ENCODE results near the gene ARF4.

Gene ARF4

DNA sequence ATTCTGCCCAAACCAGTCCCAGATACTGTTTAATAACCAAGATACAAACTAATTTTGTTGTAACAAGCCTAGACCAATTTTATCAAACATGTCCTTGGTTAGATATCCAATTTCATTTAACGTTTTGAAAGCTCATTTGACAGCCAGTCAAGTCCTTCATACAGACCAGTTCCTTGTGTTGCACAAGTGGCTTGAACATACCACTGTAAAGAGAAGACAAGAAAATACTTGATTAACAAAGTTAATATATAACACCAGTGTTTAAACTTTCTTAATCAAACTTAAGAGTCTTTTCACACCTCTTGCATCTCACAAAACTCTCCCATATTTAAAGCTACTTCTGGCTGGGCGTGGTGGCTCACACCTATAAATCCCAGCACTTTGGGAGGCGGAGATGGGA lies 25.0 kb downstream of the ARF4 start:
- H3K36me3 ChIP-seq (ENCODE audit: control insufficient read depth, insufficient read depth, low read length): no peaks in the 10 kb centered on the region
- H3K9me3 ChIP-seq (ENCODE audit: control insufficient read depth, low read length): no peaks in the 10 kb centered on the region
- no peak overlapping the region for H3K9ac ChIP-seq (ENCODE audit: low read length)
- H3K4me1 ChIP-seq (ENCODE audit: control insufficient read depth, insufficient read depth, low read length): peaks cover 6% of the 10 kb centered on the region
- no peak overlapping the region for H3K4me3 ChIP-seq (ENCODE audit: low read length)
- no peaks in the 10 kb centered on the region for H3K27me3 ChIP-seq (ENCODE audit: control insufficient read depth, insufficient read depth, low read length)

DNA sequence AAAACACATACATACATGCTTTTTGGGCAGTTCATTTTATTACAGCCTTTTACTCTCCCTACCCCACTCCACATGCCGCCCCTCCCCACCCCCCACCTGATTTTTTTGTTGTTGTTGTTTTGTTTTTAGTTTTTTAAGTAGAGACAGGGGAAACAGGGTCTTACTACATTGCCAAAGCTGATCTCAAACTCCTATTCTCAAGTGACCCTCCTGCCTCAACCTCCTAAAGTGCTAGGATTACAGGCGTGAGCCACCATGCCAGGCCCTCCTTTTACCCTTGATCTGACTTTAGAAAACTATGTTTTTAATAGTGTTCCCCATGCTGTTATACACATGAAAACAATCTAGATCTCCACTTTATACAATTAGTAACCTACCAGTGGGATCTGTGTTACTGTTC lies 26.3 kb downstream of the ARF4 start:
- Histone ChIP-seq H3K36me3 (ENCODE audit: control insufficient read depth, insufficient read depth, low read length) (no peaks in the 10 kb centered on the region), H3K9me3 (ENCODE audit: control insufficient read depth, low read length) (no peaks in the 10 kb centered on the region), H3K4me1 (ENCODE audit: control insufficient read depth, insufficient read depth, low read length) (no peaks in the 10 kb centered on the region), H3K9ac (ENCODE audit: low read length) (no peak overlapping the region), H3K4me3 (ENCODE audit: low read length) (no peak overlapping the region), H3K27me3 (ENCODE audit: control insufficient read depth, insufficient read depth, low read length) (no peaks in the 10 kb centered on the region)

DNA sequence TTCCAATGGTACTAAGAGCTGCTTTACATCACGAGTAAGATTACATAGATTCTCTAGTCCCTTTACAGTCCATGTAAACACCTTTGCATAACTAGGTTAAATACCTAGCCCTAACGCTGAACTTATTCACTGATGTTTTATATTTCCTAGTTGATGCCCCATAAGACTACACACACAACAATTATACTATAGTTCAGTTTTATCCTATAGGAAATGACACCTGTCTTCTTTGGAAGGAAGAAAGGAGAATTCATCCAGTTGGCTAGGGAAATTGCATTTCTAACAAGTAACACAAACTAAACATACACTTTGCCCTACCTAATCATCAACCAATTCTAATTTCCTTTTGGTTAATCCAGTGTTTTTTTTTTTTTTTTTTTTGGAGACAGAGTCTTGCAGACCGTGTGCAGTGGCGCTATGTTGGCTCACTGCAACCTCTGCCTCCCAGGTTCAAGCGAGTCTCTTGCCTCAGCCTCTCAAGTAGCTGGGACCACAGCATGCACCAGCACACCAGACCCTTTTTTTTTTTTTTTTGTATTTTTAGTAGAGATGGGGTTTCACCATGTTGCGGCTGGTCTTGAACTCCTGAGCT lies 27.2 kb downstream of the ARF4 start:
- Histone ChIP-seq H3K36me3 (ENCODE audit: control insufficient read depth, insufficient read depth, low read length) (no peaks in the 10 kb centered on the region), H3K27me3 (ENCODE audit: control insufficient read depth, insufficient read depth, low read length) (no peaks in the 10 kb centered on the region), H3K4me1 (ENCODE audit: control insufficient read depth, insufficient read depth, low read length) (no peaks in the 10 kb centered on the region), H3K4me3 (ENCODE audit: low read length) (no peak overlapping the region), H3K9ac (ENCODE audit: low read length) (no peak overlapping the region), H3K9me3 (ENCODE audit: control insufficient read depth, low read length) (no peaks in the 10 kb centered on the region)

DNA sequence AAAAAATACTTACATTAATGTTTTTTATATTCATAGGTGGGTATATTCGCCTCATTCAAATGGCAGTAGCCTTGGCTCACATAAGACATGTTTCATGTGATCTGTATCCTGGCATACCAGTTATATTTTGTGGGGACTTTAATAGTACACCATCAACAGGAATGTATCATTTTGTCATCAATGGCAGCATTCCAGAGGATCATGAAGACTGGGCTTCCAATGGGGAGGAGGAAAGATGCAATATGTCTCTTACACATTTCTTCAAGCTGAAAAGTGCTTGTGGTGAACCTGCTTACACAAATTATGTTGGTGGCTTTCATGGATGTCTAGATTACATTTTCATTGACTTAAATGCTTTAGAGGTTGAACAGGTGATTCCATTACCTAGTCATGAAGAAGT lies 37.6 kb downstream of the ARF4 start:
- Histone ChIP-seq H3K36me3 (ENCODE audit: control insufficient read depth, insufficient read depth, low read length) (no peaks in the 10 kb centered on the region), H3K4me1 (ENCODE audit: control insufficient read depth, insufficient read depth, low read length) (peaks cover 5% of the 10 kb centered on the region), H3K27me3 (ENCODE audit: control insufficient read depth, insufficient read depth, low read length) (no peaks in the 10 kb centered on the region), H3K9me3 (ENCODE audit: control insufficient read depth, low read length) (no peaks in the 10 kb centered on the region), H3K9ac (ENCODE audit: low read length) (no peak overlapping the region), H3K4me3 (ENCODE audit: low read length) (no peak overlapping the region)

DNA sequence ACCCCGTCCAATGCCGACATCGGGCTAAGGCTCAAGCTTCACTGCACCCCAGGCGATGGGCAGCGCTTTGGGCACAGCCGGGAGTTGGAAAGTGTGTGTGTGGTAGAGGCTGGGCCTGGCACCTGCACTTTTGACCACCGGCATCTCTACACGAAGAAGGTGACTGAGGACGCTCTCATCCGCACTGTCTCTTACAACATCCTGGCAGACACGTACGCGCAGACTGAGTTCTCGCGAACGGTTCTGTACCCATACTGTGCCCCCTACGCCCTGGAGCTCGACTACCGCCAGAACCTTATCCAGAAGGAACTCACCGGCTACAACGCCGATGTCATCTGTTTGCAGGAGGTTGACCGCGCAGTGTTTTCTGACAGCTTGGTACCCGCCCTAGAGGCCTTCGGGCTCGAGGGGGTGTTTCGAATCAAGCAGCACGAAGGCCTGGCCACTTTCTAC lies 40.0 kb downstream of the ARF4 start:
- Histone ChIP-seq H3K4me3 (ENCODE audit: low read length) (peak overlapping the region; percentile 79), H3K36me3 (ENCODE audit: control insufficient read depth, insufficient read depth, low read length) (no peaks in the 10 kb centered on the region), H3K9ac (ENCODE audit: low read length) (peak overlapping the region; percentile 86), H3K9me3 (ENCODE audit: control insufficient read depth, low read length) (no peaks in the 10 kb centered on the region), H3K4me1 (ENCODE audit: control insufficient read depth, insufficient read depth, low read length) (peaks cover 5% of the 10 kb centered on the region), H3K27me3 (ENCODE audit: control insufficient read depth, insufficient read depth, low read length) (no peaks in the 10 kb centered on the region)

DNA sequence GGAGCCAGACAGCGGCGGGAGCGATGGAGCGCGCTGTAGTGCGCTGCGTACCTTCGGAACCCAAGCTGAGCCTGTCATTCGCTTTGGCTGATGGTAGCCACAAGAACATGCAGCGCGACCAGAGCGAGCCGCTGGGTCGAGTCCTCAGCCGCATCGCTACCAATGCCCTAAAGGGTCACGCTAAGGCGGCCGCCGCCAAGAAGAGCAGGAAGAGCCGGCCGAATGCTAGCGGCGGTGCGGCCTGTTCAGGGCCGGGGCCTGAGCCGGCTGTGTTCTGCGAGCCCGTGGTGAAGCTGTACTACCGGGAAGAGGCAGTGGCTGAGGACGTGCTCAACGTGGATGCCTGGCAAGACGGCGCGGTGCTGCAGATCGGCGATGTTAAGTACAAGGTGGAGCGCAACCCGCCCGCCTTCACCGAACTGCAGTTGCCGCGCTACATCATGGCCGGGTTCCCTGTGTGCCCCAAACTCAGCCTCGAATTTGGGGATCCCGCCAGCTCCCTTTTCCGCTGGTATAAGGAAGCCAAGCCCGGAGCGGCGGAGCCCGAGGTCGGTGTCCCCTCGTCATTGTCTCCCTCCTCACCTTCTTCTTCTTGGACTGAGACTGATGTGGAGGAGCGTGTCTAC lies 40.6 kb downstream of the ARF4 start:
- Histone ChIP-seq H3K4me3 (ENCODE audit: low read length) (peak overlapping the region; percentile 79), H3K36me3 (ENCODE audit: control insufficient read depth, insufficient read depth, low read length) (no peaks in the 10 kb centered on the region), H3K9me3 (ENCODE audit: control insufficient read depth, low read length) (no peaks in the 10 kb centered on the region), H3K9ac (ENCODE audit: low read length) (peak overlapping the region; percentile 86), H3K4me1 (ENCODE audit: control insufficient read depth, insufficient read depth, low read length) (peaks cover 5% of the 10 kb centered on the region), H3K27me3 (ENCODE audit: control insufficient read depth, insufficient read depth, low read length) (no peaks in the 10 kb centered on the region)

DNA sequence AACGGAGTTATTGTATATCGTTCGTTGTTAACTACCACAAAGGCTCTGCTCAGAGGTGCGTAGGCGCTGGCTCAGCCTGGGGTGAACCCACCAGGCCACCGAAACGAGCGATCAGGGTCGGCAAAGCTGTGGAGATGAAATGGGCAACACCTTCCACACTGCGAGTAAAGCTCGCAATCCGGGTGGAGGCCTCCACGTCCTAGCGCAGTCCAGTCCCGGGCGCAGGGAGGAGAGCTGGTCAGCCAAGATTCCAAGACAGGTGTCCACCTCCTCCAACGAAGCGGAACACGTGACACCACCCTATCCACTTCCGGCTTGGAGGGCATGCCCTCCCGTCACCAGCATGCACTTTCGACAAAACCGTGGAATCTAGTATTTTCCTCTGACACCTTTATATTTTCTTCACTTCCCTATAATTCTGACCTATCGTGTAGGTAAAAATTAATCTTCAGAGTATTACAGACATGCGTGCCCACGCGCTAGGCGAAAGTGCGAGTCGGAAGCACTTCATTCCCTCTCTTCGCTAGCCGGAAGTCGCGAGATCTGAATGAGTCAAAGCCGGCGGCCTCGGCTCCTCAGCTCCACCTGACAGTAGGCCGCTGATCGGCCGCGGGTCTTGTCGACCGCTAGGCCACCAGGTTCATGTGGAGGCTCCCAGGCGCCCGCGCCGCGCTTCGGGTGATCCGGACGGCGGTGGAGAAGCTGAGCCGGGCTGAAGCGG lies 41.2 kb downstream of the ARF4 start, which contains the start of gene PDE12:
Gene PDE12 (plus strand): TSS at position 537 of the 721 bp plus-strand sequence. CDS start 106 bp downstream, at position 643.
- Histone ChIP-seq H3K9me3 (ENCODE audit: control insufficient read depth, low read length) (no peaks in the 10 kb centered on the region), H3K9ac (ENCODE audit: low read length) (peak within 1 kb of the TSS; percentile 86)

DNA sequence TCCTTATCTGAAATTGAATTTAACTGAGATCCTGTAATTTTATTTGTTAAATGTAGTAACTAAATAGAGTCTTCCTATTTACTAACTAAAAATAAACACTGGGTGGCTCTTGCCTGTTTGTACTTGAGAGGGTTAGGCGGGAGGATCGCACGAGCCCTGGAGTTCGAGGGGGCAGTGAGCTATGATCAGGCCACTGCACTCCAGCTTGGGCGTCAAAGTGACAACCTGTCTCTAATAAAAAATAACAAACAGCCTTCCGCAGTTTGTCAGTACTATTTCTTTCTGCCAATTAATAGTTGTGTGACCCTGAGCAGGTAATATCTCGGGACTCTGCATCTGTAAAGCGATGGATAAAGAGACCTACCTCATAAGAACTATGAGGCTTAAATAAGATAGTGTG lies 41.8 kb downstream of the ARF4 start:
- Histone ChIP-seq H3K4me1 (ENCODE audit: control insufficient read depth, insufficient read depth, low read length) (peaks cover 5% of the 10 kb centered on the region), H3K9ac (ENCODE audit: low read length) (peak overlapping the region; percentile 86), H3K9me3 (ENCODE audit: control insufficient read depth, low read length) (no peaks in the 10 kb centered on the region), H3K27me3 (ENCODE audit: control insufficient read depth, insufficient read depth, low read length) (no peaks in the 10 kb centered on the region), H3K36me3 (ENCODE audit: control insufficient read depth, insufficient read depth, low read length) (no peaks in the 10 kb centered on the region), H3K4me3 (ENCODE audit: low read length) (peak overlapping the region; percentile 79)

More for the DNA sequence above, 41.2 kb downstream of the ARF4 start, which contains the start of gene PDE12:
- no peaks in the 10 kb centered on the region for H3K27me3 ChIP-seq (ENCODE audit: control insufficient read depth, insufficient read depth, low read length)
- peaks cover 5% of the 10 kb centered on the region for H3K4me1 ChIP-seq (ENCODE audit: control insufficient read depth, insufficient read depth, low read length)
- peak within 1 kb of the TSS; percentile 79 for H3K4me3 ChIP-seq (ENCODE audit: low read length)
- no peaks in the 10 kb centered on the region for H3K36me3 ChIP-seq (ENCODE audit: control insufficient read depth, insufficient read depth, low read length)

DNA sequence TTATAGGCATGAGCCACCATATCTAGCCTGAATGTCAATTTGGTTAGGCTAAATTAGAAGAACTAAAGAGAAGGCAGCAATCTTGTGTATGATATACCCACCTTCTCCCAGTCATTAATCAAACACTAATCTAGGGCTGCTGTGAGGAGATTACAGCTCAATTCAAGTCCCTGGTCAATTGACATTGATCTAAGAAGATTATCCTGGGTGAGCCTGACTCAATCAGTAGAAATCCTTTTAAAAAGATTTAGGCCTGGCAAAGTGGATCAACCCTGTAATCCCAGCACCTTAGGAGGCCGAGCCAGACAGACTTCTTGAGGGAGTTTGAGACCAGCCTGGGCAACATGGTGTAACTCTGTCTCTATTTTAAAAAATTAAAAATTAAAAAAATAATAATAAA lies 50.5 kb downstream of the ARF4 start:
- Histone ChIP-seq H3K9me3 (ENCODE audit: control insufficient read depth, low read length) (no peaks in the 10 kb centered on the region), H3K9ac (ENCODE audit: low read length) (no peak overlapping the region), H3K36me3 (ENCODE audit: control insufficient read depth, insufficient read depth, low read length) (no peaks in the 10 kb centered on the region), H3K4me1 (ENCODE audit: control insufficient read depth, insufficient read depth, low read length) (peaks cover 9% of the 10 kb centered on the region), H3K27me3 (ENCODE audit: control insufficient read depth, insufficient read depth, low read length) (no peaks in the 10 kb centered on the region), H3K4me3 (ENCODE audit: low read length) (no peak overlapping the region)

DNA sequence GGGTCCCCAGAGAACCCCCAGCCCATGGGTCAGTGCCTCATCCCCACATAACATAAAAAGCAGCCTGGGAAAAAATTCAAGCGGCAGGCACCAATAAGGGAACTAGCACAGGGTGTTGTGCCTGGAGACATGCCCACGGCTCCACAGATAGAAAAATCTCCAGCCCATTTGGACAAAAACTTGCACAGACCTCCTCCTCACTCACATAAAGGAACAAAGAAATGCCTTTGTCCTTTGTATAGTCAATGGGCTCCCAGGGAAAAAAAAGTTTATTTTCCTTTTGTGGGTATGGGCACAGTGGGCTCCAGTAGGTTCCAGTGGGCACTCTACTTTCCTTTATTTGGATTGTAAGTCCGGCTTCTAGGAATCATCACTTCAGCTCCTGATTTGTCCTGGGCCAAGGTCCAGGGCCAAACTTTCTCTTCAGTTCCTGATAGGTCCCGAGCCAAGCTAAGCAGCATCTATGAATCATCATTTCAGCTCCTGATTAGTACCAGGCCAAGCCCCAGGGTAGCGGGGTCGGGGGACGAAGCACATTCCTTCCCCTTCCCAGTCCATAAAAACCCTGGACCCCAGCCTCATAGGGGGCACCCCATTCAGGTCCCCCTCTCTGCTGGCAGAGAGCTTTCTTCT lies 51.4 kb downstream of the ARF4 start:
- Histone ChIP-seq H3K4me1 (ENCODE audit: control insufficient read depth, insufficient read depth, low read length) (peaks cover 9% of the 10 kb centered on the region), H3K4me3 (ENCODE audit: low read length) (no peak overlapping the region), H3K9me3 (ENCODE audit: control insufficient read depth, low read length) (no peaks in the 10 kb centered on the region), H3K36me3 (ENCODE audit: control insufficient read depth, insufficient read depth, low read length) (no peaks in the 10 kb centered on the region), H3K9ac (ENCODE audit: low read length) (no peak overlapping the region), H3K27me3 (ENCODE audit: control insufficient read depth, insufficient read depth, low read length) (no peaks in the 10 kb centered on the region)

DNA sequence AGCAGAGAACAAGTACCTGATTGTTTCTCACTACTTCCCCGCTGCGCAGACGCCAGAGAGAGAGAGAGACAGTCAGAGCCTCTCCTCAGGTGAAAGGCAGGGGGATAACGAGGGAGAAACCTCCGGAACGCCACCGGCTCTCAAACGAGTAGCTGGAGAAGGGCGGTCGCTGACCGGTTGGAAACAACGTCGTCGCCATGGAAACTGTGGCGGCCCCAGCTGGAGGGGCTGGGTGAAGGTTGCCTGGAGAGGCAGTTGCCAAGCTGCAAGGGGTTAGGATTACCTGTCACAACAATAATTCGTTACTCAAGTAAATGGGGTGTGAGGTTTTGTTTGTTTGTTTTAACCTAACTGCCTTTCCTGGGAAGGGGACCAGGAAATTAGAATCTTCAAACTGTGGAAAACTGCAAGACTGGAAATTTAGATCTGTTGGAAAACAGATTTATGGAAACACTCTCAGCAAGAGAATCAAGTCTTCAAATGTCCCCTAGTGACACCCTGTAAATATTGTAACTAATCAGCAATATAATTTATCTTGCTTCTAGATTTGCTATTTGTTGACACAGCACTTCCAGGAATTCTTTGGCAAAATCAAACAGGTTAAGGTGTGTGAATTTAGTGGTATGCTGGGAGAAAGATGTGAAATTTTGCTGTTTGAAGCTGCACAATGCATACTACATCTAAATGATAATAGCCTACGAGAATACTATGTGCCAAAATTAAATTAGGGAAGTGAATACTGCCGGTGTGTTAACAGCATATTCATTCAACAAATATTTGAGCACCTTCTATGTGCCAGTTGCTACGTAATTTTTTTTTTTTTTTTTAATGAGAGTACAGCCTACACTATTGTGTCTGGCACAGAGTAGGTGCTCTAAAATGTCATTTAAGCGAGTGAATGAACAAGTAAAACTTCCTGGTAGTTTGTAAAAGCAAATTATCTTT lies 52.7 kb downstream of the ARF4 start, which contains the start of gene DNAH12:
Gene DNAH12 (minus strand): TSS at position 164 of the 945 bp plus-strand sequence. CDS start 1,474 bp downstream, outside the sequence.
- H3K4me1 ChIP-seq (ENCODE audit: control insufficient read depth, insufficient read depth, low read length): peaks cover 9% of the 10 kb centered on the region
- no peaks in the 10 kb centered on the region for H3K9me3 ChIP-seq (ENCODE audit: control insufficient read depth, low read length)
- H3K4me3 ChIP-seq (ENCODE audit: low read length): no peak within 1 kb of the TSS
- H3K9ac ChIP-seq (ENCODE audit: low read length): peak within 1 kb of the TSS; percentile 6
- no peaks in the 10 kb centered on the region for H3K27me3 ChIP-seq (ENCODE audit: control insufficient read depth, insufficient read depth, low read length)
- no peaks in the 10 kb centered on the region for H3K36me3 ChIP-seq (ENCODE audit: control insufficient read depth, insufficient read depth, low read length)

All from mucosa of stomach (tissue), 1 donor.